HG02840 (cell line): ENCODE results near the gene CSPG5.

Source experiments
- ATAC-seq: cut with Tn5 transposase; IDR thresholded peaks from one replicate; pipeline ENCODE4 v1.9.1; 2021; ENCODE audit warnings: mild to moderate bottlenecking, moderate library complexity, moderate number of reproducible peaks; ENCODE audit not compliant: unreplicated experiment, low FRiP score

Gene CSPG5

GRCh38 chr3:47578691-47579632, at the start of gene CSPG5:
Gene CSPG5, minus strand, starts transcription at chr3:47578865. Its CDS starts 172 bp downstream, at chr3:47578693.
- no peak for ATAC-seq

DNA sequence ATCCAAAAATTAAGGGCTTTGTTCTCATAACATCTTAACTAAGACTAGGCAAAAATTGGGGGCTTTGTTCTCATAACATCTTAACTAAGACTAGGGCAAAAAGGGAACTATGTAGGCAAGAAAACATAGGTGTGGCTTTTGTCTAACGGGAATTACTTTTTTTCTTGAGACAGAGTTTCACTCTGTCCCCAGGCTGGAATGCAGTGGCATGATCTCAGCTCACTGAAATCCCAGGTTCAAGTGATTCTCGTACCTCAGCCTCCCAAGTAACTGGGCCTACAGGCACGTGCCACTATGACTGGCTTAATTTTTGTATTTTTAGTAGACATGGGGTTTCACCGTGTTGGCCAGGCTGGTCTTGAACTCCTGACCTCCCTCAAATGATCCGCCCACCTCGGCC, 49.8 kb upstream of the CSPG5 start:
- no peak for ATAC-seq

GRCh38 chr3:47622671-47623461, 44.2 kb upstream of the CSPG5 start:
- no peak for ATAC-seq

DNA sequence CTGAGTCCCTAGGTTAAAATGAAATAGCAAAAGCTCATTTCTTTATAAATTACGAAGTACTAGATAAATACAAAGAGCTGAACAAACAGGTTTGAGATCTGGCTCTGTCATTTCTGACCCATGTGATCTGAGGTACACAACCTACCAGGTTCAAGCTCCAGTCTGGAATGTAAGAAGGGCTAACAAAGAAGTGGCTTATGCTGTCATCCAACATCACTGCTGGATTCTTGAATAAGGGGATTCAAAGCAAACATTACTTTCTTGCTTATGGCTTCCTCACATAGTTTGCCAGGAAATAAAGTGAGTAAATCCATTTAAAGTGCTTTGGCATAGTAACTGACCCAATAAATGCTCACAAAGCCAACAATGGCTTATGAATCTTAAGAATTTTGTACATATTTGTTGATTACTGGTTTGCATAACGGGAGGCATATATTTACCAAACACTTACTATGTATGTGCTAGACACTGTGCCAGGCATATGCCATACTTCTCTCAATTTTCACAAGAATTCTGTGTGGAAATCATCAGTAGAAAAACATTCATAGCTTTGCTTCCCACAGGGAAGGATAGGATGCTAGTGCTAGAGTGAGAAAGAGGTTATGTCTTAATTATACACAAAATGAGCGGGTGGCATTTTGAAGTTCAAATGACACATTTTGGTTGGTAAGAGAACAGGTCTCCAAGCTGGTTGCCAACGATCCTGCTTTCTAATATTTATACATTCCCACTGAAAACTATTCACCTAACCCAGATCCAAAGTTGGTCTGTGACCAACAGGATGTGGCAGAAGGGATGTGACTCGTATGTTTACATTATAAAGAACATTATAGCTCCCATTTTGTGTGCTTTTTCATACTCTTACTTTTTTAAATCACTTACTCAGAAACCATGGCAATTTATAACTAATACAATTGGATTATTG, 38.7 kb upstream of the CSPG5 start:
- ATAC-seq: no peak

- no peak for ATAC-seq
These were observed 36.1 kb upstream of the CSPG5 start for GRCh38 chr3:47614788-47615187.

GRCh38 chr3:47613722-47614121, 35.1 kb upstream of the CSPG5 start:
- ATAC-seq: no peak

GRCh38 chr3:47612879-47613278, 34.2 kb upstream of the CSPG5 start:
- ATAC-seq: no peak

DNA sequence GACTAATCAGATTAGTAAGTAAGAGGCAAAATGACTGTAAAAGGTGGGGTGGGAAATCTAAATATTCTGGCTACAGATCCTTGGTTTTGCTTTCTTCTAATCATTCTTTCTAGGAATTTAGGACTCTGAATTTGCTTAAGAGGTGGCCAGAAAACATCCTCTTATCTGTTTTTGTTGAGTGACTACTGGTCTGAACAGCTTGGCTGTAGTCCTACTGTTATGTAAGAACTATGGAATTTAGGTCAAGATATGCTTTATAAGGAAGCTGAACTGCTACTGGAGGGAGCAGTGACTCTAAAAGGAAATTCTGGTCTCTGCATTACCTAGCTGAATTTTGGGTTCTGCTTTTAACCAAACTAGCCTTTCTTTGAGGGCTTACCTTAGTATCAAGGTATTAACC, 33.5 kb upstream of the CSPG5 start:
- ATAC-seq: no peak

DNA sequence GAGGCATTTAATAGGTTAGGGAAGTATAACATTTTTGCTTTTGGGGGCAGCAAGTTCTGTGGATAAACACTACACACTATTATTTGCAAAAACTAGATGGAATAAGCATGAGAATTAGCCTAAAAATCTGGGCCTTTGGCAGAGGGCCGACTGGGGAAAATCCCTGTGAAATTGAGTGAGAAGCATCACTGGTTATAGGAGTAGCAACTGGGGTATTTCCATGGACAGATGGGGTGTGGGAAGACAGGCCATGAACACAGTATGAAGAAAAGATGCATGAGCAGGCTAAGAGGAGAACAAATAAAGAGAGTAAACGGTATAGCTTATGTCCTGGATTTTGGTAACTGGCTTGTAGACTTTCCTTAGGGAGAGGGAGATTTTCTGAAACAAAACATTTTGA, 32.9 kb upstream of the CSPG5 start:
- no peak for ATAC-seq

- no peak for ATAC-seq
These were observed 31.9 kb upstream of the CSPG5 start for GRCh38 chr3:47610583-47610982.

- no peak for ATAC-seq
These were observed 28.7 kb upstream of the CSPG5 start for GRCh38 chr3:47607335-47607734.

DNA sequence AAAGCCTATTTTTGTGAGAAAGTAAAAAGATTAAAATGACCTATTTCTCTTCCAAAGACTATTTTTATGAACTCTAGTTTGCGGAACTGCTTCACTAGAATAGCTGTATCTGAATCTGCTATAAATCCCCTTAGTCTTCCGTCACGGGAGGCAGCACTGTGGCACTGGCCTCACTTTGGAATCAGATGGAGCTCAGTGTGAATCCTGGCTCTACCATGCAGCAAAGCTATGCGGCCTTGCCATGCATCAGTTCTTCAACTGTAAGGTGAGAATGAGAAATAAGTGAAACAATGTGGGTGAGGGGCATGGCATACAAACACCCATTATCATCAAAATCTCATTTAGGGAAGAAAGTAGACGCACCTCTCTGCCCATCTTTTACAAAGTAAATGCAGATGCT, 27.5 kb upstream of the CSPG5 start:
- ATAC-seq: no peak

- no peak for ATAC-seq
These were observed 27.0 kb upstream of the CSPG5 start for GRCh38 chr3:47605652-47606051.

DNA sequence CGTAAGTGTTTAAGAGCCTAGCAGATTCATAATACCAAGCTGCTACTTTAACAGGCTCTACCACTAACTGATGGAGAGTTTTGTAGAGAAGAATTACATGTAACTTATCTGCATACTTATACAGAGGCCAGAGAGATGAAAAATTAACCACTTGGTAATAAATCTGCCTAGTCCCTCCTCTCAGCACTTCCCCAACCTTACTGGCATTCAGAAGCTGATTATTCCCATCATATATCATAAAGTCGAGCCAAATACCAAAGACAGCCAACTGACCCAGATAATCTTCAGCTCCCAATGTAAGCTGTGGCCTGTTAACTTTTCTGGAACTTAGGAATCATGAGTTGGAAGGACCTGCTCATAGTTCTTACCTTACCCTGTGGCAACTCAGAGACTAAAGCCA, 25.5 kb upstream of the CSPG5 start:
- ATAC-seq: no peak

GRCh38 chr3:47603332-47603731, 24.7 kb upstream of the CSPG5 start:
- ATAC-seq: no peak

- ATAC-seq: no peak
These were observed 22.6 kb upstream of the CSPG5 start for GRCh38 chr3:47601281-47601680.

- ATAC-seq: no peak
These were observed 16.1 kb upstream of the CSPG5 start for GRCh38 chr3:47594792-47595191.

GRCh38 chr3:47592066-47592795, 13.6 kb upstream of the CSPG5 start:
- ATAC-seq: no peak

- no peak for ATAC-seq
These were observed 11.6 kb upstream of the CSPG5 start for GRCh38 chr3:47590216-47590615.

DNA sequence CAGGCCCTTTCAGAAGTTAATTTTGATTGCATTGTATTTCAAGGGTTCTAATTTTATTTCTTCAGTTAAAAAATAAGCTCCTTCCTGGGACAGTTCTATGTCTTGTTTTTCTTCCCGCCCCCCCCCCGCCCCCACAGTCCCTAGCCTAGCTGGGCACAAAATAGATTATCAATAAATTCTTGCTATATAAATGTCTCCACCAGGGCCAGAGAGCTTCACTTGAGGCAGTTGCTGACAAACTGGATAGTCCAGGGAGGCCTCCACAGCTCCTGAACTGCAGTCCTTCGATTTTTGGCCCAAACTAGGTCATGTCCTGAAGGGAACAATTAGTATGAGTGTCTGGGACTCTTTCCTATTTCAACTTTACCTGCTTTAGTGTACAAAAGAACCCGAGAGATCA, 9.9 kb upstream of the CSPG5 start:
- no peak for ATAC-seq
